K562 (cell line): ENCODE data around the gene CCNB1IP1. TPM values are rescaled to one million over a fixed set of nuclear protein-coding genes. Genes with fewer than 3 reads are reported as not detected.
A peak's percentile ranks its signal among the peaks of the same experiment; 100 is the strongest.

Experiments
- ATF6 ChIP-seq: sonication (generic); formaldehyde crosslinking; IDR thresholded peaks from 2 replicates; pipeline ENCODE4 v1.4.0; 2020; ENCODE audit warnings: mild to moderate bottlenecking, missing genetic modification reagents
- CREM ChIP-seq: IDR thresholded peaks from 2 replicates; pipeline ENCODE4 v1.6.1; 2014; ENCODE audit warnings: antibody characterized with exemption, low read depth
- JUN ChIP-seq, 2 experiments: sonication (generic) in 1 of 2; formaldehyde crosslinking in 1 of 2; IDR thresholded peaks; 2 replicates each; pipeline versions ENCODE4 v1.6.1 to v1.8.0; 2012 to 2022; ENCODE audit warnings: borderline replicate concordance in 2 of 2, mild to moderate bottlenecking in 2 of 2, improper control_type of control experiment in 1 of 2, low read depth in 1 of 2, low read length in 1 of 2, missing genetic modification reagents in 1 of 2
- KHSRP ChIP-seq: fragments of 450-650 bp; IDR thresholded peaks from 2 replicates; pipeline ENCODE4 v1.6.1; 2017
- LCOR ChIP-seq: sonication (generic); formaldehyde crosslinking; IDR thresholded peaks from 2 replicates; pipeline ENCODE4 v1.8.0; 2022; ENCODE audit warnings: mild to moderate bottlenecking, missing genetic modification reagents
- RBM15 ChIP-seq: fragments of 200-400 bp; formaldehyde crosslinking; IDR thresholded peaks from 2 replicates; pipeline ENCODE4 v1.6.1; 2018; ENCODE audit warnings: mild to moderate bottlenecking, low read length, moderate library complexity; ENCODE audit not compliant: insufficient read depth
- SMARCA4 ChIP-seq: fragments of 450-650 bp; IDR thresholded peaks from 2 replicates; pipeline ENCODE4 v1.6.1; 2016
- SREBF1 ChIP-seq: fragments of 150-350 bp; IDR thresholded peaks from 2 replicates; pipeline ENCODE4 v1.6.1; 2014; ENCODE audit warnings: antibody characterized with exemption, low read depth, low read length, borderline replicate concordance
- STAG1 ChIP-seq: sonication (generic); formaldehyde crosslinking; IDR thresholded peaks from 2 replicates; pipeline ENCODE4 v1.5.0; 2020; ENCODE audit warnings: missing genetic modification reagents, borderline replicate concordance
- TBL1XR1 ChIP-seq, 2 experiments: IDR thresholded peaks; 2 replicates each; pipeline ENCODE4 v1.6.1; 2012; ENCODE audit warnings: improper control_type of control experiment in 2 of 2, low read length in 2 of 2, mild to moderate bottlenecking in 1 of 2
- TRIM24 ChIP-seq, 2 experiments: fragments of 450-650 bp; IDR thresholded peaks; 2 replicates each; pipeline ENCODE4 v1.6.1; 2016
- USF1 ChIP-seq: sonication (generic); formaldehyde crosslinking; IDR thresholded peaks from 2 replicates; pipeline ENCODE4 v1.9.0; 2022; ENCODE audit warnings: mild to moderate bottlenecking, missing genetic modification reagents
- VEZF1 ChIP-seq: fragments of 200-800 bp; sonication (Bioruptor generic); IDR thresholded peaks from 2 replicates; pipeline ENCODE4 v1.6.1; 2017; ENCODE audit warnings: missing genetic modification characterization, missing compliant biosample characterization
- ZNF23 ChIP-seq: fragments of 250-450 bp; sonication (Bioruptor Pico); IDR thresholded peaks from 2 replicates; pipeline ENCODE4 v1.4.0; 2020; ENCODE audit warnings: mild to moderate bottlenecking
- ZNF512 ChIP-seq: IDR thresholded peaks from 2 replicates; pipeline ENCODE4 v1.6.1; 2016; ENCODE audit warnings: missing genetic modification characterization, missing compliant biosample characterization
- ZNF696 ChIP-seq: fragments of 250-450 bp; sonication (Bioruptor Pico); conservative IDR thresholded peaks from 2 replicates; pipeline ENCODE4 v1.4.0; 2020; ENCODE audit warnings: mild to moderate bottlenecking, moderate library complexity
- ZNF699 ChIP-seq: fragments of 250-450 bp; sonication (Bioruptor Pico); IDR thresholded peaks from 2 replicates; pipeline ENCODE4 v1.8.0; 2021; ENCODE audit warnings: mild to moderate bottlenecking, moderate library complexity; ENCODE audit not compliant: insufficient replicate concordance
- polyA plus RNA-seq, 8 experiments: library from polyadenylated mRNA; depleted of rRNA in 4 of 8; stranded (reverse) in 5 of 8; unstranded in 3 of 8; fragments of >200 nt; fragmentation: Nextera tagmentation in 2 of 8; fragmentation: Illumina TruSeq in 1 of 8; extraction: Ambion mirVana in 2 of 8; extraction: Trizol in 1 of 8; gene quantifications; 2 replicates each; pipeline versions ENCODE4 v1.2.1 to v1.2.3, GENCODE V29; 2011 to 2014; ENCODE audit warnings: inconsistent platforms in 1 of 8, missing spikeins in 1 of 8
- total RNA-seq, 7 experiments: library from RNA; depleted of rRNA in 6 of 7; stranded (reverse); fragments of >200 nt in 6 of 7; fragmentation: Illumina TruSeq in 2 of 7; extraction: Trizol in 2 of 7; gene quantifications; 2 replicates each; pipeline versions ENCODE4 v1.2.1 to v1.2.3, GENCODE V29; 2011 to 2021; ENCODE audit warnings: low replicate concordance in 1 of 7

The CCNB1IP1 gene
- total and polyA plus RNA-seq, 9 of the 15 experiments (the other 6 are each of a cell fraction or from before 2014, with no cell fraction given) = 51.8 to 152 (median 81.0) TPM

GRCh38 chr14:20262642-20263128 lies 70.4 kb downstream of the CCNB1IP1 start (continued):
- TF ChIP-seq ZNF699 (CRISPR knock-in tag) (no peak), TBL1XR1 (IDR thresholded peaks at IDR 0.05; ENCODE audit: low read length in 2 of 2) (no peak), SMARCA4 (0 out of 2 replicates have a peak, but pooled peaks have one; percentile 53), RBM15 (no peak), VEZF1 (peak; percentile 46; the same call in 1 of the 2 replicates), LCOR (CRISPR knock-in tag) (no peak), SREBF1 (no peak), ZNF696 (no peak), USF1 (CRISPR knock-in tag) (no peak), STAG1 (CRISPR knock-in tag) (no peak), ZNF23 (no peak), ZNF512 (tag) (no peak), CREM (no peak), JUN (IDR thresholded peaks at IDR 0.05; ENCODE audit: borderline replicate concordance, low read depth, low read length) (no peak), JUN (CRISPR knock-in tag; IDR thresholded peaks at IDR 0.05; ENCODE audit: borderline replicate concordance) (no peak), TRIM24 (IDR thresholded peaks at IDR 0.05) (peak in 1 of 2 experiments; percentile 74; a peak in 1 of 4 replicates), KHSRP (no peak), ATF6 (CRISPR knock-in tag) (no peak)
